GM12864 (cell line): ENCODE data around the gene PTGES3L.
"Not testable (repeated sequence)": the region's sequence is repeated elsewhere in the genome, so short reads cannot be mapped to it uniquely, and the experiment has no call there.

Experiments
- DNase-seq: peaks from one replicate; pipeline ENCODE4 v3.0.0-alpha.2; 2011; ENCODE audit warnings: low read depth
- H3K4me3 ChIP-seq: 2 replicates; pipeline ENCODE4 v1.5.1; 2011; ENCODE audit warnings: mild to moderate bottlenecking, low read depth, low read length, control low read depth
- TF ChIP-seq, protein P1 (sequence below): IDR thresholded peaks from 2 replicates; pipeline ENCODE4 v1.5.1; 2011; ENCODE audit warnings: low read depth, mild to moderate bottlenecking, moderate library complexity, low read length, control low read depth, inconsistent platforms; ENCODE audit errors: missing control alignments

PTGES3L gene

DNA sequence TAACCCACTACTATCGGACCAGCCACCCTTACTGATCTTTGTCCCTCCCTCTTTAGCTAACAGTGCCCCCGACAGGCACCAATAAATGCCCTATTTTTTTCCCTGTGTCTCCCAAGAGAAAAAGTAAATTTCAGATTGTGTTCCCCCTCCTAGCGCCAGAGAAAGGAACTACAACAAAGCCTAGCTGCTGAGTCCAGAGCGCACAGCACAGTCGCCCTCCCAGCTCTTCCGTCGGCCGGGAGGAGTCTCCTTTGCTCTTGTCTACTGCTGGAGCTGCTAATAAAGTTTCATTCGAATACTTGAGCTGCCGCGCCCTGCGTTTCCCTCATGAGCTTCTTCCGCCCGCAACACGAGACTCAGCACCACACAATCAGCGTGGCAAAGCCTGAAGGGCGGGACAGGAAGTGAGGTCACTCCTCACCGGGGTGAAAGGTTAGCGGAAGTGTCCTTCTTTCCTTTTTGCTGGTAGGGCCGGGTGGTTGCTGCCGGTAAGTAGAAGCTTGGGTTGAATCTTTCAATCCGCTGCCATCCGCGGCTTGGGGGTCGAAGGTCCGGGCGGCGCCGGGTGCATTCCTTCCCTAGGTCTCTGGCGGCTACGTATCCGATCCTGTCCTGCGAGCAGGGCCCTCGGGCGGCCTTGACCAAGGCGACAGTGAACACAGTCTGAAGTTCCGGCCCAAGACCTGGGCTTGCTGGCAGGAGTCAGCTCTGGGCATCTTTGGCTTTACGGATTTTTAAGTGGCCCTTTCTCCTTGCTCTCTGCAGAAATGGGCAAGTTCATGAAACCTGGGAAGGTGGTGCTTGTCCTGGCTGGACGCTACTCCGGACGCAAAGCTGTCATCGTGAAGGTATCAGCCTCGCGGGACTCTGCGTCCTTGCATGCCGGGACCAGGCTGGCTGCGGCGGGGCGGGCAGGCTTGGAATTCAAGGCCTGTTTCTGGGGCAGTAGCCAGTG is 18.4 kb upstream of the PTGES3L start, which contains the start of gene RPL27:
RPL27 (plus strand) TSS at position 436 of the 955 bp plus-strand sequence; CDS start at position 768, 332 bp downstream.
- peak within 1 kb of the TSS; percentile 80 for H3K4me3 ChIP-seq
- TF ChIP-seq, protein P1, sequence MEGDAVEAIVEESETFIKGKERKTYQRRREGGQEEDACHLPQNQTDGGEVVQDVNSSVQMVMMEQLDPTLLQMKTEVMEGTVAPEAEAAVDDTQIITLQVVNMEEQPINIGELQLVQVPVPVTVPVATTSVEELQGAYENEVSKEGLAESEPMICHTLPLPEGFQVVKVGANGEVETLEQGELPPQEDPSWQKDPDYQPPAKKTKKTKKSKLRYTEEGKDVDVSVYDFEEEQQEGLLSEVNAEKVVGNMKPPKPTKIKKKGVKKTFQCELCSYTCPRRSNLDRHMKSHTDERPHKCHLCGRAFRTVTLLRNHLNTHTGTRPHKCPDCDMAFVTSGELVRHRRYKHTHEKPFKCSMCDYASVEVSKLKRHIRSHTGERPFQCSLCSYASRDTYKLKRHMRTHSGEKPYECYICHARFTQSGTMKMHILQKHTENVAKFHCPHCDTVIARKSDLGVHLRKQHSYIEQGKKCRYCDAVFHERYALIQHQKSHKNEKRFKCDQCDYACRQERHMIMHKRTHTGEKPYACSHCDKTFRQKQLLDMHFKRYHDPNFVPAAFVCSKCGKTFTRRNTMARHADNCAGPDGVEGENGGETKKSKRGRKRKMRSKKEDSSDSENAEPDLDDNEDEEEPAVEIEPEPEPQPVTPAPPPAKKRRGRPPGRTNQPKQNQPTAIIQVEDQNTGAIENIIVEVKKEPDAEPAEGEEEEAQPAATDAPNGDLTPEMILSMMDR, result peak; percentile 80
- DNase-seq, result peak; percentile 100

DNA sequence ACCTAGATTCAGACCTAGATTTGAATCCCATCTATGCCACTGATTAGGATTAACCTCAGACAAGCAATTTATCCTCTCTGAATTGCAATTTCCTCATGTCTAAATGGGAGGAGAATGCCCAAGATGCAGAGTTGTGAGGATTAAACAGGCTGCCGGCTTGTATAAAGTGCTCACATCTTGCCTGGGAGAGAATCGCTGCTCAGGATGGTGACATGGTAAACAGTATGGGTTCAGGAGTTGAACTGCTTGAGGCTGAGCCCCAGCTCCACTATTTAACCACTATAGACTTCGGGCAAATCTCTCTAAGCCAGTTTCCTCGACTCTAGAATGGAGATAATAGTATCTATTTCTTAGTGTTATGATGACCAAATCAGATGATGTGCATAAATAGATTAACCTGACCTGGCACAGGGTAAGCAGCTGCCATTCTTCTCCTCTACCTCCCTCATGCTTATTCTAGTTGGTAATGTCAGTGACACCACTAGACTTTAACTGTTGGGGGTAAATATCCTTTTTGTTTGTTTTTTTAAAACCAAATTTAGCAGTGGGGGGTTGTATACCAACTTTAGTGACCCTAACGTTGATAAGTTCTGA is 17.6 kb upstream of the PTGES3L start:
- peak overlapping the region; percentile 35 for H3K4me3 ChIP-seq
- no peak for DNase-seq
- TF ChIP-seq, protein P1, result no peak

DNA sequence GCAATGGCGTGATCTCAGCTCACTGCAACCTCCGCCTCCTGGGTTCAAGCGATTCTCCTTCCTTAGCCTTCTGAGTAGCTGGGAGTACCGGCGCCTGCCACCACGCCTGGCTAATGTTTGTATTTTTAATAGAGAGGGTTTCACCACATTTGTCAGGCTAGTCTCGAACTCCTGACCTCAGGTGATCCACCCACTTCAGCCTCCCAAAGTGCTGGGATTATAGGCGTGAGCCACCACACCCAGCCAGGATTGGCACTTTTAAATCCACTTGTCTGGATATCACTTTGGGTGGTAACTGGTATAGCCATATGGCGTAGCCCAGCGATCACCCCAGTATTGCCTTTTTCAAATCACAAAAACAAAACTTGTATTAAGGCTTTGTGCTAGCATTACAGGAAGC is 14.0 kb upstream of the PTGES3L start:
- H3K4me3 ChIP-seq, DNase-seq: not testable (repeated sequence)

DNA sequence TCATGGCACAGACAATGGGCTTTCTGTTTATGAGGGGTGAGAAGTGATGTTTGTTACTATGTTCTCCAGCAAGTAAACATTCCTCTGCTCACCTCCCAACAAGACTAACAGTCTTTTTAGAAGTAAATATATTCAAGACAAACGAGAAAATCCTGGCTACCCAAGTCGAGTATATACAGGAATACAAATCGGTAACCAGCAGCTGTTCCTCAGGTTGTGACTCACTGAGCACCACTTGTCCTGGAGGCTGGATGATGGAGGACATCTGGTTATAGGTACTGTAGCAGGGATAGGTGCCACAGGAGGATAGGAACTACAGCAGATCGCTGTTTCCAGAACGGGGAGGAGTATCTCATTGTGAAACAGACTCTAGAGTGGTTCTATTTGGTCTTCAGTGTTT is 13.0 kb upstream of the PTGES3L start:
- TF ChIP-seq, protein P1, result no peak
- no peak overlapping the region for H3K4me3 ChIP-seq
- no peak for DNase-seq

DNA sequence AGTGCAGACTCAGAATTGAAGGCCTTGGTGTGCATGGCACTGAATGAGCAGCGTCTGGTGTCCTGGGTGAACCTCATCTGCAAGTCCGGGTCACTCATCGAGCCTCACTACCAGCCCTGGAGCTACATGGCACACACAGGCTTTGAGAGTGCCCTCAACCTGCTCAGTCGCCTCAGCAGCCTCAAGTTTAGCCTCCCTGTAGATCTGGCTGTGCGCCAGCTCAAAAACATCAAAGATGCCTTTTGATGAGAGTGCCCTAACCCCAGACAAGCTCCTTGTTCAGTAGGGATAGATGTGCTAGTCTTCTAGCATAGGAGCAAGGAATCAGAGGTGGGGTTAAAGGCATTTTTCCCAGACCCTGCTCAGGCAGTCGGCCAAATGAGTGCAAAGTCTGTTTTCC is 11.6 kb upstream of the PTGES3L start:
- TF ChIP-seq, protein P1, result no peak
- H3K4me3 ChIP-seq, result no peak overlapping the region
- no peak for DNase-seq

DNA sequence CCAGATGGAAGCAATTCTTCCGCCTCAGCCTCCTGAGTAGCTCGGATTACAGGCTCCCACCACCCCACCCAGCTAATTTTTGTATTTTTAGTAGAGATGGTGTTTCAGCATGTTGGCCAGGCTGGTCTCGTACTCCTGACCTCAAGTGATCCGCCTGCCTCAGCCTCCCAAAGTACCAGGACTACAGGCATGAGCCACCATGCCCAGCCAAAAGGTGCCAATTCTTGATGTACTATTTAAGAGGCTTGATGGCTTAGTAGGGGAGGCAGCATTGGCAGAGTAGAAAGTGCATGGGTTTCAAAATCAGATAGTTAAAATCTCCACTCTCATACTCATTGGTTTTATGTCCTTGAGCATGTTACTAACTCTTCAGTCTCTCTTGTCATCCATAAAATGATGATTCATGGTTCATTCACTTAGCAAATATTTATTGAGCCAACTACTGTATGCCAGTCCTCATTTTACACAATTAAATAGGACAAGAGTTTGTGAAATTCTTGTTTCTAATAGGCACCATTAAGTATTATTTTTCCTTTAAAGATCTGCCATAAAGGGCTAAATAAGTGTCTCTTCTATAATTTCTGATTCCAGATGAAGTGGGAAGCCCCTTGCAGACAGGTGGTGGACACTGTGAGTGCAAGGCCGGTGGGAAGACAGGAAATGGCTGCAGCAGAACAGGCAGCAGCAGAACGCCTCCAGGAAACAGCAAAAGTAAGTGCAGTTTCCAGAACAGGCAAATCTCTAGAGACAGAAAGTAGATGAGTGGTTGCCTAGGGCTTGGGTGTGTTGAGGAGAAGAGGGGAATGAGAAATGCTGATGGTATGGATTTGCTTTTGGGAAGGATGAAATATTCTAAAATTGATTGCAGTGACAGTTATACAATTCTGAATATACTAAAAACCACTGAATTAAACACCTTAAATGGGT is 10.1 kb upstream of the PTGES3L start:
- no peak overlapping the region for H3K4me3 ChIP-seq
- TF ChIP-seq, protein P1, result no peak
- no peak for DNase-seq

DNA sequence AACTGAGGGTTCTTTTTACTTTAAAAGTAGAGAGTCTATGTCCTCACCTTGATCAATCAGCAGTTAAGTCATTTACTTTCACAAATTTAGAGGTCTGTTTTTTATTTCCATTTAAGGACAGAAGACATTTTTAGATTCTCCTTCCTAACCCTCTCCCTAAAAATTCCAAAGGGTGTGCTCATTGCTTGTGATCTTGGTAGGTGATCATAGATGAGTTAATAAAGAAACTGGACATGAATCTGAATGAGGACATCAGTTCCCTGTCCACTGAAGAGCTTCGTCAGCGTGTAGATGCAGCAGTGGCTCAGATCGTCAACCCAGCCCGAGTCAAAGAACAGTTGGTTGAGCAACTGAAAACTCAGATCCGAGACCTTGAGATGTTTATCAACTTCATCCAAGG is 9.3 kb upstream of the PTGES3L start:
- TF ChIP-seq, protein P1, result no peak
- H3K4me3 ChIP-seq, result no peak overlapping the region

More for the DNA sequence above, 9.3 kb upstream of the PTGES3L start:
- no peak for DNase-seq
